Uterus (tissue), 2 donors: ENCODE data around the gene OSBPL2.

Experiments
- POLR2A ChIP-seq, 2 donors: fragments of 450-650 bp; IDR thresholded peaks; one replicate each; pipeline ENCODE4 v1.6.1; 2016; ENCODE audit warnings: antibody characterized with exemption in 2 of 2, mild to moderate bottlenecking in 1 of 2, moderate library complexity in 1 of 2
- TF ChIP-seq, protein P1 (sequence below), 4 experiments: fragments of 200-600 bp in 2 of 4; fragments of 450-650 bp in 2 of 4; sonication (generic) in 2 of 4; IDR thresholded peaks; one replicate each; pipeline ENCODE4 v1.5.1; 2016 to 2019; ENCODE audit warnings: antibody characterized with exemption in 4 of 4, mild to moderate bottlenecking in 2 of 4, moderate library complexity in 1 of 4

DNA sequence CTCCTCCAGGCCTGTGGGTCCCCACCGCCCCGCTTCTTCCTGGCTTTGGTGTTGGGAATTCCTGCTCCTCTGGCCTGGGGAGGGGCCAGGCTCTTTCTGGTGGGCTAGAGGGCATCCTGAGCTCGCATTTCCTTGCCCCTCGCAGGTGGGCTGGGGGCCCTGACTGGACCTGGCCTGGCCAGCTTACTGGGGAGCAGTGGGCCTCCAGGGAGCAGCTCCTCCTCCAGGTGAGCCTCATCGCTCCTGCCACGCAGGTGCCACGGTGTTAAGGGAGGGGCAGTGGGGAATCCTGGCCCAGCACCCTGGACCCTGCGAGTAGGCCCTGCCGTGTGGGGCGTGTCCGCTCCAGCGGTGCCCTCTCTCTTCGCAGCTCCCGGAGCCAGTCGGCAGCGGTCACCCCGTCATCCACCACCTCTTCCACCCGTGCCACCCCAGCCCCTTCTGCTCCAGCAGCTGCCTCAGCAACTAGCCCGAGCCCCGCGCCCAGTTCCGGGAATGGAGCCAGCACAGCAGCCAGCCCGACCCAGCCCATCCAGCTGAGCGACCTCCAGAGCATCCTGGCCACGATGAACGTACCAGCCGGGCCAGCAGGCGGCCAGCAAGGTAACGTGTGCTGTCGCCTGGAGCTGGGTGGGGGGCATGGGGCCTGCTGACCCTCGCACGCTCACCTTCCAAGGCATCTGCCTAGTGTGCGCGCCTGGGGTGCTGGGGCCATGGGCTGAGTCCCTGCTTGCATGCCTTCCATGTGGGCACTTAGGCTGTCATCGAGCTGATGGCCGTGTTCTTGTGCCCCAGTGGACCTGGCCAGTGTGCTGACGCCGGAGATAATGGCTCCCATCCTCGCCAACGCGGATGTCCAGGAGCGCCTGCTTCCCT lies 69.1 kb downstream of the OSBPL2 start:
- TF ChIP-seq, protein P1, sequence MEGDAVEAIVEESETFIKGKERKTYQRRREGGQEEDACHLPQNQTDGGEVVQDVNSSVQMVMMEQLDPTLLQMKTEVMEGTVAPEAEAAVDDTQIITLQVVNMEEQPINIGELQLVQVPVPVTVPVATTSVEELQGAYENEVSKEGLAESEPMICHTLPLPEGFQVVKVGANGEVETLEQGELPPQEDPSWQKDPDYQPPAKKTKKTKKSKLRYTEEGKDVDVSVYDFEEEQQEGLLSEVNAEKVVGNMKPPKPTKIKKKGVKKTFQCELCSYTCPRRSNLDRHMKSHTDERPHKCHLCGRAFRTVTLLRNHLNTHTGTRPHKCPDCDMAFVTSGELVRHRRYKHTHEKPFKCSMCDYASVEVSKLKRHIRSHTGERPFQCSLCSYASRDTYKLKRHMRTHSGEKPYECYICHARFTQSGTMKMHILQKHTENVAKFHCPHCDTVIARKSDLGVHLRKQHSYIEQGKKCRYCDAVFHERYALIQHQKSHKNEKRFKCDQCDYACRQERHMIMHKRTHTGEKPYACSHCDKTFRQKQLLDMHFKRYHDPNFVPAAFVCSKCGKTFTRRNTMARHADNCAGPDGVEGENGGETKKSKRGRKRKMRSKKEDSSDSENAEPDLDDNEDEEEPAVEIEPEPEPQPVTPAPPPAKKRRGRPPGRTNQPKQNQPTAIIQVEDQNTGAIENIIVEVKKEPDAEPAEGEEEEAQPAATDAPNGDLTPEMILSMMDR (IDR thresholded peaks at IDR 0.05): no peak
- TF ChIP-seq POLR2A (IDR thresholded peaks at IDR 0.05): no peak
